ENCODE results near the gene WBP1. TPM values are rescaled to one million over a fixed set of nuclear protein-coding genes. Genes with fewer than 3 reads are reported as not detected.

Gene WBP1
- total and polyA plus RNA-seq, 2 experiments from 2014 or later: 66.5 to 87.5 TPM

- Histone ChIP-seq H3K4me3 (no peak overlapping the region), H3K36me3 (replicated peaks; ENCODE audit: insufficient read depth, low read depth) (no peaks in the 10 kb centered on the region), H3K4me2 (no peak overlapping the region), H2AFZ (no peak overlapping the region), H3K9me3 (ENCODE audit: low read depth) (no peaks in the 10 kb centered on the region), H3K27me3 (no peaks in the 10 kb centered on the region), H3K27ac (no peak overlapping the region), H3K79me2 (peaks cover 18% of the 10 kb centered on the region), H3K9me2 (replicated peaks; ENCODE audit: insufficient read depth) (no peaks in the 10 kb centered on the region), H4K20me1 (ENCODE audit: insufficient read depth, poor library complexity, severe bottlenecking) (peaks cover 4% of the 10 kb centered on the region), H3K4me1 (ENCODE audit: insufficient read depth) (peaks cover 16% of the 10 kb centered on the region)
- TF ChIP-seq EZH2 (IDR thresholded peaks at IDR 0.05; ENCODE audit: borderline replicate concordance) (no peak), CTCF (IDR thresholded peaks at IDR 0.05; ENCODE audit: poor library complexity) (no peak), EZH2phosphoT487 (IDR thresholded peaks at IDR 0.05; ENCODE audit: low read depth, severe bottlenecking, unreplicated experiment) (no peak)
- WGBS (ENCODE audit: low lambda C conversion rate, missing lambda C conversion rate): 87% methylated on average over 5 of the region's 5 CpGs
- DNase-seq (ENCODE audit: low spot score): no peak
These were observed 29.6 kb upstream of the WBP1 start for GRCh38 chr2:74428675-74429074.

GRCh38 chr2:74429487-74430451 lies 28.5 kb upstream of the WBP1 start:
- Histone ChIP-seq H3K79me2 (peaks cover 29% of the 10 kb centered on the region), H3K27ac (peak overlapping the region; percentile 69)

GRCh38 chr2:74430502-74430901 lies 27.7 kb upstream of the WBP1 start:
- Histone ChIP-seq H3K9me3 (ENCODE audit: low read depth) (no peaks in the 10 kb centered on the region), H3K4me3 (no peak overlapping the region), H3K36me3 (replicated peaks; ENCODE audit: insufficient read depth, low read depth) (no peaks in the 10 kb centered on the region), H4K20me1 (ENCODE audit: insufficient read depth, poor library complexity, severe bottlenecking) (peaks cover 14% of the 10 kb centered on the region), H3K27me3 (no peaks in the 10 kb centered on the region), H3K9me2 (replicated peaks; ENCODE audit: insufficient read depth) (no peaks in the 10 kb centered on the region), H3K4me1 (ENCODE audit: insufficient read depth) (peaks cover 16% of the 10 kb centered on the region), H3K27ac (peak overlapping the region; percentile 69), H3K4me2 (no peak overlapping the region), H3K79me2 (peaks cover 37% of the 10 kb centered on the region), H2AFZ (no peak overlapping the region)
- 94% methylated on average over 11 of the region's 11 CpGs for WGBS (ENCODE audit: low lambda C conversion rate, missing lambda C conversion rate)
- no peak for TF ChIP-seq CTCF (IDR thresholded peaks at IDR 0.05; ENCODE audit: poor library complexity)
- no peak for TF ChIP-seq EZH2 (IDR thresholded peaks at IDR 0.05; ENCODE audit: borderline replicate concordance)
- TF ChIP-seq EZH2phosphoT487 (IDR thresholded peaks at IDR 0.05; ENCODE audit: low read depth, severe bottlenecking, unreplicated experiment): no peak
- no peak for DNase-seq (ENCODE audit: low spot score)

More at GRCh38 chr2:74429487-74430451, 28.5 kb upstream of the WBP1 start:
- peaks cover 12% of the 10 kb centered on the region for H4K20me1 ChIP-seq (ENCODE audit: insufficient read depth, poor library complexity, severe bottlenecking)
- TF ChIP-seq EZH2 (IDR thresholded peaks at IDR 0.05; ENCODE audit: borderline replicate concordance): no peak
- TF ChIP-seq CTCF (IDR thresholded peaks at IDR 0.05; ENCODE audit: poor library complexity): no peak
- TF ChIP-seq EZH2phosphoT487 (IDR thresholded peaks at IDR 0.05; ENCODE audit: low read depth, severe bottlenecking, unreplicated experiment): no peak
- H3K4me2 ChIP-seq: no peak overlapping the region
- no peak overlapping the region for H3K4me3 ChIP-seq
- peak; percentile 54 for DNase-seq (ENCODE audit: low spot score)
- no peaks in the 10 kb centered on the region for H3K36me3 ChIP-seq (replicated peaks; ENCODE audit: insufficient read depth, low read depth)
- no peak overlapping the region for H2AFZ ChIP-seq
- H3K4me1 ChIP-seq (ENCODE audit: insufficient read depth): peaks cover 16% of the 10 kb centered on the region
- 85% methylated on average over 18 of the region's 18 CpGs for WGBS (ENCODE audit: low lambda C conversion rate, missing lambda C conversion rate)
- H3K9me3 ChIP-seq (ENCODE audit: low read depth): no peaks in the 10 kb centered on the region
- H3K9me2 ChIP-seq (replicated peaks; ENCODE audit: insufficient read depth): no peaks in the 10 kb centered on the region
- no peaks in the 10 kb centered on the region for H3K27me3 ChIP-seq
